ENCODE data around the gene MYH11.

DNA sequence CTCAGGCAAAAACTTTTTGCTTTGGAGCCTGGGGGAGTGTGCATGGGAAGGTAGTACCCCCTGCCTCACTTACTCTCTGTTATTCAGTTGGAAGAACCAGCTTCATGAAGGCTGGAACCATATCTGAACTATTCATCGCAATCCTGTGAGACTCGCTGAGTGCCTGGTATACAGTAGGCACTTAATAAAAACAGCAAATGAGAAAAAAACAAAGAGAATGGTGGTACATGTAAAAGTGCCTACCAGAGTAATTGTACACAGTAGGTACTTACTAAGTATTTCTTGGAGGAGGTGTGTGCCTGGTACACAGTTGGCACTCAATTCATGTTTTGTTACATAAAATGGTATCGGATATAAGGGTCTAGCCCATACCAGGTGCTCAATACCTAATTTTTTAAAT is 75.2 kb downstream of the MYH11 start:
- TF ChIP-seq YY1 (IDR thresholded peaks at IDR 0.05; ENCODE audit: insufficient read depth, insufficient read length) (no peak), ZNF274 (IDR thresholded peaks at IDR 0.05; ENCODE audit: low read depth, low read length) (no peak), SUZ12 (IDR thresholded peaks at IDR 0.05; ENCODE audit: extremely low read depth, insufficient read depth, insufficient read length) (no peak)
